A549 treated with AZD9567 at 1 μM for 4 hours (cell line): ENCODE data around the gene CYP27B1. TPM values are rescaled to one million over a fixed set of nuclear protein-coding genes. Genes with fewer than 3 reads are reported as not detected.

ENCODE experiments used
- total RNA-seq: library from RNA; stranded (reverse); fragments of 200-300 nt; extraction: Qiagen RNA extraction; gene quantifications from 5 replicates; pipeline ENCODE4 v1.2.3, GENCODE V29; 2022; ENCODE audit not compliant: insufficient read depth

Gene CYP27B1
- 0.79 to 3.1 TPM (median 2.3 TPM) in 5 replicates for total RNA-seq

GRCh38 chr12:57766464-57767304 is at the start of gene CYP27B1:
Gene CYP27B1, minus strand, starts transcription at chr12:57767078. Its CDS starts 37 bp downstream, at chr12:57767041.

GRCh38 chr12:57782608-57783465 is 16.0 kb upstream of the CYP27B1 start, which contains the start of gene TSFM:
Gene TSFM, plus strand, starts transcription at chr12:57782787. Its CDS starts 15 bp downstream, at chr12:57782802.

GRCh38 chr12:57772429-57773322 is 5.8 kb upstream of the CYP27B1 start, which contains the start of gene EEF1AKMT3:
Gene EEF1AKMT3, plus strand, starts transcription at chr12:57772614. Its CDS starts 111 bp downstream, at chr12:57772725.

GRCh38 chr12:57771873-57772428 is 5.1 kb upstream of the CYP27B1 start, which contains the start of gene METTL1:
Gene METTL1, minus strand, starts transcription at chr12:57772105. Its CDS starts 22 bp downstream, at chr12:57772083.

GRCh38 chr12:57754411-57755193 is 12.3 kb downstream of the CYP27B1 start, which contains the start of gene MARCHF9:
Gene MARCHF9, plus strand, starts transcription at chr12:57755103. Its CDS starts 426 bp downstream, at chr12:57755529.

DNA sequence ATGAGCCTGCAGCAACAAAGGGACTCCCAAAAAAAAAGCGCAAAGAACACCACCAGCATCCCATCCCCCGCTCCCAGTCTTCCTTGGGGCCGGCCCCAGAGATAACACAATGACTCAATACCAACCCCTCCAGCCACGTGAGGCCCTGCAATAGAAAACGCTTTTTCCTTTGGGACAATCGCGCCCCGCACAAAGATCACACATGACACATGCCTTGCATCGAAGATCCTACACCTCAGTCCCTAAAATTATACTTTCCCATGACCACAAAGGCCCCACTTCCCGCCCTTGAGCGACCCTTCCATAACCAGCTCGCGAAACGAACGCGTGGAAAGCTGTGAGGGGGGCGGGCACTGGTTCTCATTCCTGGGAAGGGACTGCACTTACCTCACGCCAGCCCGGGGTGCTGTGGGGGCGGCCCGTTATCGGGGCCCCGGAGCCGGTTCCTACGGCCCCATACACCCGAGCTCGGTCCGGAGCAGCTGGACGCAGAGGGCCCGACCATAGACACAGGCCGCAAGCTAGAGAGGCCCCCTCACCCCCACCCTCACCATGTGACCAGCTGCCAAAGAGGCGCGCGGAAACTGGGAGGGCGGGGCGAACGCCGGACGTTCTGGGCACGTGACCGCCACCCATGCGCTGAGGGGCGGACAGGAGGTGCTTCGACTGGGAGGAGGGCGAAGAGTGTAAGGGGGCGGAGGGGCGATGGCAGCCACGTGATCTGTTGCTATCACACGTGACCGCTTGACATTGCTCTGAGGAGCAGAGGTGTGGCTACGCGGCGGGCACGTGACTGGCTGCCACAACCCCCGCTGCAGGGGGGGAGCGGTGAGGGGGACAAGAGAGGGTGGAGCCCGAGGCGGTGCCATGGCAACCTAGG is 14.8 kb downstream of the CYP27B1 start, which contains the start of gene CDK4:
Gene CDK4, minus strand, starts transcription at position 523 of the 880 bp plus-strand sequence. CDS start 593 bp downstream, outside the sequence.

DNA sequence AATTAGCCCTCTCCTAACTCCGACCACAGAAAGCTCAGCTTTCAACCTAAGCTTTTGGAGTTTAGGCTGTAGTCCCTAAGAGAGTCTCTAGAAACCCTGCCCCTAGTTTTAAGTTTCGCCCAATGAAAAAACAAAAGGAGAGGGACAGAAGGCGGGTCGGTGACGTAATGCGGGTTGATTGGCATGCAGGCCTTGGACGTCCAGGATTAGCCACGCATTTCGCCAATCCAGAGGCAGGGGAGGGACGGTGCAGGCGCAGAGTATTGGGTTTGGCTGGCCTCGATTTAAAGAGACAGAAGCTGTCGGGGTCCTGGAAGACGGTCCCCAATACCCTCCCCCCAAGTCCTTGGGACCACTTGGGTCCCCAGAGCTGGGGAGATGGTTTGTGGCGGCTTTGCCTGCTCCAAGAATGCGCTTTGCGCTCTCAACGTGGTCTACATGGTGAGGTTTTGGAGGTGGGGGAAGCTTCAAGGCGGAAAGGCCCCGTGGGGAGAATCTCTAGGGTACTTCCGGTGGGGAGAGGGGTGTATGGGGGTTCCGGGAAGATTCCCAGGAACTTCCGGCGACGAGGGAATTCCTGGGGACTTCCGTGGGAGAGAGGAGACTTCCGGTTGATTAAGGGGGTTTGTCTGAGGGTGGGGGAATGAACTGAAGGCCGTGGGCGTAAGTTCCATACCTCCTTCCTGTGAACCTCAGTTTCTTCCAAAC is 21.9 kb downstream of the CYP27B1 start, which contains the start of gene TSPAN31:
Gene TSPAN31, plus strand, starts transcription at position 263 of the 708 bp plus-strand sequence. Its CDS starts 116 bp downstream, at position 379.

GRCh38 chr12:57738661-57739237 is 28.1 kb downstream of the CYP27B1 start, which contains the start of gene AGAP2:
Gene AGAP2, minus strand, starts transcription at chr12:57738742. Its CDS starts 496 bp downstream, at chr12:57738246.

Other genes starting within 250 kb of the CYP27B1 start
- 25.3 to 34.3 TPM (median 31.4 TPM) in 5 replicates for gene DDIT3, start 246.6 kb downstream of the CYP27B1 start, total RNA-seq
- gene MBD6, start 244.3 kb downstream of the CYP27B1 start, total RNA-seq, result 7.9 to 27.8 TPM (median 25.9 TPM) in 5 replicates
- gene DCTN2, start 219.9 kb downstream of the CYP27B1 start, total RNA-seq, result 113 to 139 TPM (median 118 TPM) in 5 replicates
- 0.17 to 0.32 TPM (median 0.26 TPM) in 4 of 5 replicates, not detected in the other for gene KIF5A, start 217.0 kb downstream of the CYP27B1 start, total RNA-seq
- gene PIP4K2C, start 175.9 kb downstream of the CYP27B1 start, total RNA-seq, result 39.5 to 42.5 TPM (median 40.2 TPM) in 5 replicates
- 11.8 to 16.9 TPM (median 16.2 TPM) in 5 replicates for gene DTX3, start 162.3 kb downstream of the CYP27B1 start, total RNA-seq
- gene ARHGEF25, start 155.6 kb downstream of the CYP27B1 start, total RNA-seq, result 5.0 to 22.2 TPM (median 5.9 TPM) in 5 replicates
- gene B4GALNT1, start 133.9 kb downstream of the CYP27B1 start, total RNA-seq, result 33.1 to 44.2 TPM (median 39.2 TPM) in 5 replicates
- 115 to 117 TPM (median 116 TPM) in 5 replicates for gene OS9, start 72.9 kb downstream of the CYP27B1 start, total RNA-seq
- gene AGAP2, start 28.3 kb downstream of the CYP27B1 start, total RNA-seq, result 0.09 to 0.16 TPM (median 0.12 TPM) in 4 of 5 replicates, not detected in the other
- gene TSPAN31, start 22.0 kb downstream of the CYP27B1 start, total RNA-seq, result 15.7 to 20.3 TPM (median 16.1 TPM) in 5 replicates
- gene CDK4, start 14.8 kb downstream of the CYP27B1 start, total RNA-seq, result 232 to 253 TPM (median 250 TPM) in 5 replicates
- 4.7 to 8.0 TPM (median 7.2 TPM) in 5 replicates for gene MARCHF9, start 12.0 kb downstream of the CYP27B1 start, total RNA-seq
- 59.2 to 71.4 TPM (median 60.7 TPM) in 5 replicates for gene METTL1, start 5.0 kb upstream of the CYP27B1 start, total RNA-seq
- 4.1 to 5.3 TPM (median 4.6 TPM) in 5 replicates for gene EEF1AKMT3, start 5.5 kb upstream of the CYP27B1 start, total RNA-seq
- 69.0 to 74.2 TPM (median 71.0 TPM) in 5 replicates for gene TSFM, start 15.7 kb upstream of the CYP27B1 start, total RNA-seq
- gene AVIL, start 51.7 kb upstream of the CYP27B1 start, total RNA-seq, result 0.42 to 0.77 TPM (median 0.54 TPM) in 4 of 5 replicates, not detected in the other
- gene CTDSP2, start 79.7 kb upstream of the CYP27B1 start, total RNA-seq, result 40.6 to 49.7 TPM (median 44.1 TPM) in 5 replicates
- gene ATP23, start 174.5 kb upstream of the CYP27B1 start, total RNA-seq, result 2.9 to 6.4 TPM (median 5.7 TPM) in 5 replicates